NCI-H1436 (cell line): ENCODE results near the gene TSSK6.
"Not testable (repeated sequence)": the region's sequence is repeated elsewhere in the genome, so short reads cannot be mapped to it uniquely, and the experiment has no call there.

ENCODE experiments used
- DNase-seq: peaks from one replicate; lab custom pipeline; 2025; lab: John Stamatoyannopoulos, UW

Gene TSSK6

GRCh38 chr19:19487950-19488874 lies 27.1 kb downstream of the TSSK6 start:
- no peak for DNase-seq

- DNase-seq, result no peak
Observed at GRCh38 chr19:19487077-19487949, 28.0 kb downstream of the TSSK6 start.

DNA sequence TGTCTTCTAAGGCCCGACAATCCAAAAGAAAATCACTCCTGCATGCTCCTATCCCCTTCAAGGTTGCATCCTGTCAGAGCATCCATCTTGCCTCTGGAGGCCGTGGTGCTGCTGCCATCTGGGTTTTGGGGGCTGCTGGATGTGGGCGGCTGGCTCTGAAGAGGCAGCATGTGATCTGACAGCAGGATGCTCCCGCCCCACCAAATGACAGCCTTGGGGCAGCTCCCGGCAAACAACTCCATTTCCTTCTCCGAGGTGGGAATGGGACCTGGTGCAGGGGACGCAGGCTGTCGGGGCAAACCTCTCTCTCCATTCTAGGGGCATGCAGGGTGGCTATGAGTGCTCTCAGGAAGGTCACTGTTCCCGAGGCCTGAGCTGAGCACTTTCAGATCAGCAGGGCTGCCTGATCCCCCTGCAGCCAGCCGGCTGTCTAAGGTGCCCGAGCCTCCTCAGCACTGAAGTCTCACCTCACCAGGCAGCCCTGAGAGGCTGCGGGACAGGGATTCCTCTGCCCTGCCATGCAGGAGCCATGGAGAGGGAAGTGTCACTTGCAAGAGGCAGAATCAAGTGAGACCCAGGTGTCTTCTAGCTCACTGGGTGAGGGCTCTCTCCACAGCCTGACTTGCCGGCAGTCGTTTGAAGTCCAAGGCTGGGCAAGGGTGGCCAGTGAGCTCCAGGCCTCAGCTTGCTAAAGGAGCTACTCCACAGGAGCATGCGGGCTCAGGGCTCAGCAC lies 28.8 kb downstream of the TSSK6 start:
- DNase-seq, result no peak

- no peak for DNase-seq
Observed at GRCh38 chr19:19485998-19486290, 29.4 kb downstream of the TSSK6 start.

DNA sequence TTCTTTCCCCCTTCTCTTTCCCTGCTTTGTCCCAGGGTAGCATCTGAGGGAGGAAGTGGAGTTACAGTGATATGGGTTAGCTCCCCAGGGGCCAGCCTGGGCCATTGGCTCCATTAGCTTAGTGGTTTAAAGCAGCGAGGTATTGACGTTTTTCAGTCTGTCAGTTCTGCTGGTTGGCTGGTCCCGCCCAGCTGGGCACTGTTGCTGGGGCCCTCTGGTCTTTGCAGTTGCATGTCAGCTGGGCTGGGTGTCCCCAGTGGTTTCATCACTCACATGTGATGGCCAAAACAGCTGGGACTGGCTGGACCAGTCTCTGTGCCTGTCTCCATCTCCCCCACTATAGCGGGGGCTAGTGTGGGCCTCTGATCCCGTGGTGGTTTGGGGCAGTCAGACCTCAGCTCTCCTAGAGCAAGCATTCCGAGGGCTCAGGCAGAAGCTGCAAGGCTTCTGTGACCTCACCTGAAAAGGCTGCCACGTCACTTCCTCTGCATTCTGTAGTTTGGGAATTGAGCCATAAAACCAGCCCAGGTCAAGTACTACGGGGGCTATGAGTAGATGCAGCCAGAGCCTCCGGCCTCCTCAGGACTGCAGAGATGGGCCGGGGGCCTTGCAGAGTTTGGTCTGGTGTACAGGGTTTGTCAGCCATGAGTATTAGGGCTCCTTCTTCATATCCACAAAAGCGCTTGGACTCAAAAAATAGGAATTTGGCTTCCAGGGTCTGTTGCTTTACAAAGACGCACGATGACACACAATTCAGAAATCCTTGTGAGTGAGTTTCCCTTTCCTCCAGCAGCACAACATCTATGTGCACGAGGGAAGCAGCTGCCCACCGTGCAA lies 30.0 kb downstream of the TSSK6 start:
- no peak for DNase-seq

DNA sequence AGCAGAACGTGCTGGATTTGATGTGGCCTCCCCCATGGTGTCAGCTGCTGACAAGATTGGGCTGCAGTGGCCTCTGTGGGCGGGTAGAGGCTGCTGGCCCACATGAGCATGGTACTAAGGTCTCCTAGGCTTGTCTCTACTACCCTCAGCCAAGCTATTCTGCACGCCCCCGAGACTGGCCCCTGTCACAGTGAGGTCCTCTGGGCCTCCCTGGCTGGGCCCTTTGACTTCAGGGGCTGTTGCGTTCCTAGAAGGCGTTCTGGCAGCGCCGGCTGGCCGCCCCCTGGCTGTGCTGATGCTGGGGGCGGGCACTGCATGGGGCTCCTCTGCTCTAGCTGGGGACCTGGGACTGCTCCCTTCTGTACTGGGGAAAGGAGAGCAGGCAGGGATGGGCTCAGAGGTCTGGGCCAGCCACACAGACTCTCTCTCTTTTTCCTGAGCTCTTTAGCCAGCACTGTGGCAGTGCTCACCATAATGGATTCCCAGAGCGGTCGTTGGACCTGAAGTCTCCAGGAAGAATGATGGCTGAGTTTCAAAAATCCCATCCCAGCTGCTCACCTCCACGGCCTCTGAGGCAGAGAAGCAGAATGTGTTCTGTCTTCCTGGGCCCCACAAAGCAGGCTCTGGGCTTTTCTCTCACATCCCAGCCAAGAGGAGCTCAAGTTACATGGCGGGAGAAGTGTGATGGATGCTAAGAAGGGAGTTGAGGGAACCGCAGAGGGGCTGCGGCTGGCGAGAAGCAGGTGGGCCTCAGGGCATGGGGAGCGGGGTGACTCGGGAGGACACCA lies 32.3 kb downstream of the TSSK6 start:
- DNase-seq, result no peak

- DNase-seq, result no peak
Observed at GRCh38 chr19:19480688-19481087, 34.7 kb downstream of the TSSK6 start.

- DNase-seq, result no peak
Observed at GRCh38 chr19:19477705-19478383, 37.5 kb downstream of the TSSK6 start.

DNA sequence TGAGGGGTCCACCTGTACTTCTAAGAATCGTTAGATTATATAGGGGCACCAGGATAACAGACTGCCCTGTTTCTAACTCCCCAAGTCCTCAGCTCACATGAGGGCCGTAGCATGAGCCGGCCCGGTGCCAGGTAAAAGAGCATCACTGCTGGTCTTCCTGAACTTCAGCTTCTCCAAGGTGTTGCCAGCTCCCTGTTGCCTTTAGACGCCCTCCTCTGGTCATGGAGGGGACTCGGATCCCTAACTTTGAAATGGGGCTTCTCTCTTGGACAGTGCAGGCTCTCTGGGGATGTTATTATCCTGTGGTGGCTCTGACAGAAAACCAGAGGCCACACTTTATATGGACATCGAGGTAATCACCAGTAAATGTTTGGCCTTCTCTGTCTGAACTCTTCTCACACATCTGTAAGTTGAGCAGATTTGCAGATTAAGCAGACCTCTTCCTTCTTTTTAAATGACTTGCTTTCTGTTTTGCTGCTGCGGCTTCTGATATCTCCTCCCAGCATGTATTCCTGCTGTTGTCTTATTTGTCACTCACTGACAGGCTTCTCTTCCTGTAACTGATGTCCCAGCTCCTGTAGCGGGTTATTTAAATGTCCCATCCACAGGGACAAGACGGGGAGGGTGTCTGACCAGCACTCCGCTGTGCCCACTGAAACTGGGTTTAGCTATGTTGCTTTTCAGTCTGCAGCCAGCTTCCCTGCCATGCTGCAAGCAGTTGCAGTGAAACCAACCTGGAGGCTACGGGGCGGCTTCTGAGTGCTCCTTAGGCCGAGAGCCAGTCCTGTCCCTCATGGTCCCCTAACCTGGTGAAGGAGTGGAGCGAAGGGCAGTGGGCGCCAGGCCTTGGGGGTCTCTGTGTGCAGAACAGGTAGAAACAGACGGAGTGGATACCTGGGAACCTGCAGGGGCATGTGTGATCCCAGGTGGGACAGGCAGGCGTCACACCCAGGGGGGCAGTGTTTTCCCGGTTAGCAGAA lies 39.2 kb downstream of the TSSK6 start:
- no peak for DNase-seq

GRCh38 chr19:19475015-19475765 lies 40.2 kb downstream of the TSSK6 start:
- no peak for DNase-seq

- not testable (repeated sequence) for DNase-seq
Observed at GRCh38 chr19:19472106-19472505, 43.2 kb downstream of the TSSK6 start.

- no peak for DNase-seq
Observed at GRCh38 chr19:19471682-19472081, 43.7 kb downstream of the TSSK6 start.

- DNase-seq, result no peak
Observed at GRCh38 chr19:19470579-19470978, 44.8 kb downstream of the TSSK6 start.

- DNase-seq, result no peak
Observed at GRCh38 chr19:19468424-19469050, 46.8 kb downstream of the TSSK6 start.

- DNase-seq, result no peak
Observed at GRCh38 chr19:19466201-19466600, 49.1 kb downstream of the TSSK6 start.

GRCh38 chr19:19465436-19466070 lies 49.8 kb downstream of the TSSK6 start:
- no peak for DNase-seq
